ENCODE measurements around the gene THAP8.

The THAP8 gene

GRCh38 chr19:35992907-35993765 lies 60.9 kb downstream of the THAP8 start:
- DNase-seq, result no peak

GRCh38 chr19:35991731-35992450 lies 62.2 kb downstream of the THAP8 start:
- DNase-seq, result no peak

- DNase-seq, result no peak
These were observed 63.0 kb downstream of the THAP8 start for GRCh38 chr19:35990771-35991730.

GRCh38 chr19:35990156-35990555 lies 63.9 kb downstream of the THAP8 start:
- no peak for DNase-seq

- DNase-seq, result no peak
These were observed 65.3 kb downstream of the THAP8 start for GRCh38 chr19:35988824-35989223.

- DNase-seq, result no peak
These were observed 66.6 kb downstream of the THAP8 start for GRCh38 chr19:35987571-35987896.

- no peak for DNase-seq
These were observed 67.2 kb downstream of the THAP8 start for GRCh38 chr19:35986664-35987570.

GRCh38 chr19:35986111-35986510 lies 68.0 kb downstream of the THAP8 start:
- DNase-seq, result no peak
